Measurements from ENCODE around the gene CLIC1.

DNA sequence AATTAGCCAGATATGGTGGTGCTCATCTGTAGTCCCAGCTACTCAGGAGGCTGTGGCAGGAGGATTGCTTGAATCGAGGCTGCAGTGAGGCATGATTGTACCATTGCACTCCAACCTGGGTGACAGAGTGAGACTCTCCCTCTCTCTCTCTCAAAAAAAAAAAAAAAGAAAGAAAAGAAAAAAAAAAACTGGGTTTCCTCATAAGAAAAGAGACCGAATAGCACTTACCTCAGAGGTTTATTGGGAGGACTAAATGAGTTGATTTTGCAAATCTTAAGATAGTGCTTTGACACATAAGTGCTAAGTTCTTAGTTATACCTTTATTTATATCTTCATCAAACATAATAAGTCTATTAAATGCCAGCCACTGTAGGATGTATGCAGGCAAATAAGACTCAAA, 34.5 kb upstream of the CLIC1 start:
- TF ChIP-seq CTCF (IDR thresholded peaks at IDR 0.05) (no peak), POLR2A (IDR thresholded peaks at IDR 0.05) (no peak)
